Thoracic aorta (tissue), 2 donors: ENCODE data around the gene PCDHA5. TPM values are rescaled to one million over a fixed set of nuclear protein-coding genes. Genes with fewer than 3 reads are reported as not detected.
"Not testable (repeated sequence)": the region's sequence is repeated elsewhere in the genome, so short reads cannot be mapped to it uniquely, and the experiment has no call there.

Experiments used
- ATAC-seq: fragments of 150-250 bp; one replicate; pipeline ENCODE4 v1.8.0; 2017; ENCODE audit warnings: low read depth; ENCODE audit not compliant: insufficient number of reproducible peaks, low FRiP score
- DNase-seq: peaks from one replicate; pipeline ENCODE4 v3.0.0-alpha.2; 2020; ENCODE audit warnings: low spot score
- H3K27ac ChIP-seq, 2 donors: fragments of 200-600 bp; sonication (generic); 1 replicate in 1 of 2; 2 replicates in 1 of 2; pipeline ENCODE4 v1.5.1; 2016; ENCODE audit warnings: mild to moderate bottlenecking in 2 of 2, moderate library complexity in 2 of 2
- H3K27me3 ChIP-seq: fragments of 200-600 bp; sonication (generic); replicated peaks from 2 replicates; pipeline ENCODE4 v1.6.0; 2016; ENCODE audit warnings: mild to moderate bottlenecking; ENCODE audit not compliant: insufficient read depth
- H3K36me3 ChIP-seq: fragments of 200-600 bp; sonication (generic); one replicate; pipeline ENCODE4 v1.5.1; 2016
- H3K4me1 ChIP-seq, 2 donors: fragments of 200-600 bp; sonication (generic); 1 replicate in 1 of 2; 2 replicates in 1 of 2; pipeline versions ENCODE4 v1.5.1 to v1.6.0; 2016; ENCODE audit warnings: low read depth in 2 of 2, mild to moderate bottlenecking in 1 of 2; ENCODE audit not compliant: control insufficient read depth in 1 of 2
- H3K4me3 ChIP-seq: fragments of 200-600 bp; sonication (generic); 2 replicates; pipeline ENCODE4 v1.5.1; 2016; ENCODE audit warnings: mild to moderate bottlenecking
- H3K9me3 ChIP-seq: fragments of 200-600 bp; sonication (generic); 2 replicates; pipeline ENCODE4 v1.5.1; 2016
- CTCF ChIP-seq: fragments of 200-600 bp; sonication (generic); IDR thresholded peaks from one replicate; pipeline ENCODE4 v1.5.1; 2019; ENCODE audit warnings: antibody characterized with exemption
- total RNA-seq, 2 donors: library from RNA; depleted of rRNA; stranded (reverse); fragments of >200 nt; gene quantifications; one replicate each; pipeline versions ENCODE4 v1.1.0 to v1.2.3, GENCODE V29; 2016

PCDHA5 gene
- total RNA-seq, 2 donors from 2014 or later: 0.14 to 0.85 TPM

- H3K4me3 ChIP-seq: peak within 1 kb of the TSS; percentile 25
- no peak for ATAC-seq
- DNase-seq: no peak
- no peak for TF ChIP-seq CTCF
- peaks cover 40% of the 10 kb centered on the region for H3K9me3 ChIP-seq
- no peaks in the 10 kb centered on the region for H3K4me1 ChIP-seq
- H3K36me3 ChIP-seq: no peaks in the 10 kb centered on the region
- no peak within 1 kb of the TSS for H3K27ac ChIP-seq
- H3K27me3 ChIP-seq: no peaks in the 10 kb centered on the region
These were observed 12.6 kb downstream of the PCDHA5 start, which contains the start of gene PCDHA7 for GRCh38 chr5:140833993-140834392. PCDHA7 (plus strand) TSS chr5:140834269; CDS start chr5:140834384, 115 bp downstream.

- H3K36me3 ChIP-seq, DNase-seq, H3K4me1 ChIP-seq, H3K27ac ChIP-seq, H3K27me3 ChIP-seq, ATAC-seq: not testable (repeated sequence)
- peak overlapping the region; percentile 25 for H3K4me3 ChIP-seq
- peaks cover 36% of the 10 kb centered on the region for H3K9me3 ChIP-seq
These were observed 13.1 kb downstream of the PCDHA5 start for GRCh38 chr5:140834439-140835008.

GRCh38 chr5:140835622-140836510 lies 14.5 kb downstream of the PCDHA5 start:
- Histone ChIP-seq H3K4me1 (no peaks in the 10 kb centered on the region), H3K27me3 (no peaks in the 10 kb centered on the region), H3K9me3 (peaks cover 43% of the 10 kb centered on the region), H3K36me3 (no peaks in the 10 kb centered on the region), H3K27ac (no peak overlapping the region), H3K4me3 (no peak overlapping the region)
- no peak for TF ChIP-seq CTCF
- no peak for ATAC-seq
- DNase-seq: no peak

- DNase-seq (no peak), ATAC-seq (no peak)
- Histone ChIP-seq H3K4me1 (no peaks in the 10 kb centered on the region), H3K27me3 (no peaks in the 10 kb centered on the region), H3K9me3 (peaks cover 37% of the 10 kb centered on the region), H3K27ac (no peak within 1 kb of the TSS), H3K36me3 (no peaks in the 10 kb centered on the region), H3K4me3 (no peak within 1 kb of the TSS)
- TF ChIP-seq CTCF: no peak
These were observed 19.9 kb downstream of the PCDHA5 start, which contains the start of gene PCDHA8 for GRCh38 chr5:140840978-140841962. PCDHA8 (plus strand) TSS chr5:140841187; CDS start chr5:140841322, 135 bp downstream.

GRCh38 chr5:140842798-140843733 lies 21.7 kb downstream of the PCDHA5 start:
- Histone ChIP-seq H3K27ac (no peak overlapping the region), H3K4me3 (no peak overlapping the region), H3K36me3 (no peaks in the 10 kb centered on the region), H3K27me3 (no peaks in the 10 kb centered on the region), H3K4me1 (no peaks in the 10 kb centered on the region), H3K9me3 (peaks cover 34% of the 10 kb centered on the region)
- ATAC-seq: no peak
- no peak for TF ChIP-seq CTCF
- DNase-seq: no peak

GRCh38 chr5:140848139-140849102 lies 27.0 kb downstream of the PCDHA5 start, which contains the start of gene PCDHA9:
PCDHA9 (plus strand) TSS chr5:140848382; CDS start chr5:140848496, 114 bp downstream.
- H3K4me1 ChIP-seq, ATAC-seq, H3K36me3 ChIP-seq, H3K27ac ChIP-seq, H3K27me3 ChIP-seq, H3K4me3 ChIP-seq, DNase-seq: not testable (repeated sequence)
- peaks cover 21% of the 10 kb centered on the region for H3K9me3 ChIP-seq
